Measurements from ENCODE around the gene ATP10D.

The ATP10D gene

GRCh38 chr4:47485047-47485692, at the start of gene ATP10D:
ATP10D (plus strand) TSS chr4:47485275; CDS start chr4:47512541, 27,266 bp downstream.
- H3K4me3 ChIP-seq (ENCODE audit: low read length) = peak within 1 kb of the TSS; percentile 79
- TF ChIP-seq ZNF274 (IDR thresholded peaks at IDR 0.05; ENCODE audit: low read depth, low read length) = no peak

DNA sequence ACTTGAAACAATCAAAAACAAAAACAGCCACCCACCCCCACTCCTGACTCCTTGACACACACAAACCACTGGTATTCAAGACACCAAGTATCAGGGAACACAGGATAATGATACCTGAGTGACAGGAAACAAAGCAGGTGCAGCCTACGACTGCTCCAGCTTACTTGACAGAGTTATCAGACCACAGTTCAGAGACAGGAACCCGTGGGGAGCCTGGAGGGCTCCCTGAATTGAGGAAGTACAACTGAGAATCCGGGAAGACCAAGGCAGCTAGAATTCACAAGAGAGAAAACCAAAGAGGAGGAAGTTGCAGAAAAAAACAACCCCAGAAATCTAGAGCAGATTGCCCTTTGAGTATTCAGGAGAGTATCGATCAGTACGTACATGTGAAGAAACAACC, 42.1 kb upstream of the ATP10D start:
- H3K4me3 ChIP-seq (ENCODE audit: low read length) = no peak overlapping the region
- TF ChIP-seq ZNF274 (IDR thresholded peaks at IDR 0.05; ENCODE audit: low read depth, low read length) = no peak

GRCh38 chr4:47444031-47444430, 41.0 kb upstream of the ATP10D start:
- no peak overlapping the region for H3K4me3 ChIP-seq (ENCODE audit: low read length)
- TF ChIP-seq ZNF274 (IDR thresholded peaks at IDR 0.05; ENCODE audit: low read depth, low read length) = no peak

DNA sequence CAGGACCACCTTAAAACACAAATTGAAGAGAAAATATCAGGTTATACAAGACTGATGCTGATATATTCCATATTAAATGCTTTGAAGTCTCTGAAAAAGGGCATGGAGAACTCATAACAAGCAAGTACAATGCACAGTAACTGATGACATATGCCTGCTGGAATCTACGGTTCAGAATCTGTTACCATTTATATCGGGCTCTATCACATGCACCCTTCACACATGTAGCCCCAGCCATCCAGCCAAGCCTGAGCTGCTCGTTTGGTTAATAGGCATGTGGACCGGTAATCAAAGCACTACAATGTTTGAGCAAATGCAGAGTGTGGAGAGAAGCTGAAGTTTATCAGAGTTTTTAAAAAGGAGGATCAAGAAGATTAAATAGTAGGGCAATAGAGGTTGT, 33.4 kb upstream of the ATP10D start:
- TF ChIP-seq ZNF274 (IDR thresholded peaks at IDR 0.05; ENCODE audit: low read depth, low read length) = no peak
- no peak overlapping the region for H3K4me3 ChIP-seq (ENCODE audit: low read length)

GRCh38 chr4:47462799-47463234, 22.3 kb upstream of the ATP10D start:
- H3K4me3 ChIP-seq (ENCODE audit: low read length) = peak overlapping the region; percentile 98
- no peak for TF ChIP-seq ZNF274 (IDR thresholded peaks at IDR 0.05; ENCODE audit: low read depth, low read length)

DNA sequence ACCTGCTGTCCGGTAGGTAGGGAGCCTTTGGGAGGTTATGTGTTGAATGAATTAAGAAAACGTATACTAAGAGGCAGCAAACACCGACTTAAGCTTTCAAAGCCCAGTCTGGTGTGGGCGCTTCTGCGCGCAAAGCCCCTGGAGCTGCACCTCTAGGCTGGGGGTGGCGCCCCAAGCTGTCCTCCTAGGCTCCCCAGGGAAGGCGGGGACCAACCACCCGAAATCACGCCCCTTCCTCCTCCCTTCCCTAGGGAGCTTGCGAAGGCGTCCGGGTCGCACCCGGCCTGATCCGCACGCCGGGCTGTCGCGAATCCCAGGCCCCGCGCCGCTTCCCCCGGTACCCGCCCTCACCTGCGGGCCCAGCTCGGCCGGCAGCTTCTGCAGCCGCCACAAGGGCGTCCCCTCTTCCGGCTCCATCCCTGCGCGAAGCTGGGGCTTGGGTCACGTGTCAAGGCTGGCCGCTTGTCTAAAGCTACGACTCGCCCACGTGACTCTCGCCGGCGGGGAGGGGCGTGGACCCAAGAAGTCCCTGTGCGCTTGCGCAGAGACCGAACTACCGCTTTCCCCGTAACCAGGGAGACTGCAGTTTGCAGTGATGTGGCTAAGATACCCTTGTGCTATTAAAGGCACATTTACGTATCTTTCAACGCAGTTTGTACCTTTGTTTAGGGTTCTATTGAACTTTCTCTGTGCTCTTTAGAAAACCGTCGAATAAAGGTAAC, 21.7 kb upstream of the ATP10D start, which contains the start of gene COMMD8:
Gene COMMD8, minus strand, starts transcription at position 468 of the 722 bp plus-strand sequence. Its CDS starts 51 bp downstream, at position 417.
- TF ChIP-seq ZNF274 (IDR thresholded peaks at IDR 0.05; ENCODE audit: low read depth, low read length) = no peak
- peak within 1 kb of the TSS; percentile 98 for H3K4me3 ChIP-seq (ENCODE audit: low read length)

DNA sequence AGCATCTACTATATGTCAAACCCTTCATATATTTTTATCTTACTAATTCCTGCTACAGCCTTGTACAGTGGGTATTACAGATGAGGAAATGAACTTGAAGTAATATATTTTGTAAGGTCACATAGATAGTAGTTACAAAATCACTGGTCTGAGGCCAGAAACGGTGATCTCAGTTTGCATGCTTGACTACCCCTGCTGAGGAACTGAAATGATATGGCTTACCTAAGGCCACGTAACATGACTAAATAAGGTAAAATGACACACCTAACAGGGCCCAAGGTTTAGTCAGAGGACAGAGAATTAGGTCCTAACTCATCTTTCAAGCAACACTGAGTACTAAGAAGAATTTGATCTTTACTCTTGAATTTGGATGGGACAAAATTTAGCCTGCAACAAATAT, 20.1 kb upstream of the ATP10D start:
- H3K4me3 ChIP-seq (ENCODE audit: low read length) = no peak overlapping the region
- no peak for TF ChIP-seq ZNF274 (IDR thresholded peaks at IDR 0.05; ENCODE audit: low read depth, low read length)

GRCh38 chr4:47466056-47466785, 18.9 kb upstream of the ATP10D start:
- TF ChIP-seq ZNF274 (IDR thresholded peaks at IDR 0.05; ENCODE audit: low read depth, low read length) = no peak
- no peak overlapping the region for H3K4me3 ChIP-seq (ENCODE audit: low read length)

- H3K4me3 ChIP-seq (ENCODE audit: low read length) = no peak overlapping the region
- TF ChIP-seq ZNF274 (IDR thresholded peaks at IDR 0.05; ENCODE audit: low read depth, low read length) = no peak
Observed at GRCh38 chr4:47468706-47469365, 16.2 kb upstream of the ATP10D start.

GRCh38 chr4:47469951-47470350, 15.1 kb upstream of the ATP10D start:
- no peak overlapping the region for H3K4me3 ChIP-seq (ENCODE audit: low read length)
- no peak for TF ChIP-seq ZNF274 (IDR thresholded peaks at IDR 0.05; ENCODE audit: low read depth, low read length)

DNA sequence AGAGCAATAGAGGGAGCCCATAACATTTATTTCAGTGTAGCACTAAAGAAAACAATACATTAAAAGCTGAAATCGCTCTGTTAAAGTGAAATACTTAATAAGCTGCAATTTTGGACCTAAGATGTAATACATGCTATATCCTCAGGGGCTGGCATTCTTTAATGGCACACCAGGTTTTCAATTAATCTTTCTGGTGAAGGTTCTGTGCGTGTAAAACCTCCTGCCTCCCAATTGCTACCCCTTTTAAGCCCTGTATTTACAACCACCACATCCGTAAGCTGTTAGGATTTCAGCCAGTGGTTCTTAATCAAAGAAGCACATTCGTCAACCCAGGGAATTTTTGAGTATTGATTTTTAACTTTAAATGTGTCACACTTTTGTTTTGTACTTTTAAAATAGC, 14.0 kb upstream of the ATP10D start:
- no peak overlapping the region for H3K4me3 ChIP-seq (ENCODE audit: low read length)
- no peak for TF ChIP-seq ZNF274 (IDR thresholded peaks at IDR 0.05; ENCODE audit: low read depth, low read length)

GRCh38 chr4:47471591-47471990, 13.5 kb upstream of the ATP10D start:
- TF ChIP-seq ZNF274 (IDR thresholded peaks at IDR 0.05; ENCODE audit: low read depth, low read length) = no peak
- H3K4me3 ChIP-seq (ENCODE audit: low read length) = no peak overlapping the region

DNA sequence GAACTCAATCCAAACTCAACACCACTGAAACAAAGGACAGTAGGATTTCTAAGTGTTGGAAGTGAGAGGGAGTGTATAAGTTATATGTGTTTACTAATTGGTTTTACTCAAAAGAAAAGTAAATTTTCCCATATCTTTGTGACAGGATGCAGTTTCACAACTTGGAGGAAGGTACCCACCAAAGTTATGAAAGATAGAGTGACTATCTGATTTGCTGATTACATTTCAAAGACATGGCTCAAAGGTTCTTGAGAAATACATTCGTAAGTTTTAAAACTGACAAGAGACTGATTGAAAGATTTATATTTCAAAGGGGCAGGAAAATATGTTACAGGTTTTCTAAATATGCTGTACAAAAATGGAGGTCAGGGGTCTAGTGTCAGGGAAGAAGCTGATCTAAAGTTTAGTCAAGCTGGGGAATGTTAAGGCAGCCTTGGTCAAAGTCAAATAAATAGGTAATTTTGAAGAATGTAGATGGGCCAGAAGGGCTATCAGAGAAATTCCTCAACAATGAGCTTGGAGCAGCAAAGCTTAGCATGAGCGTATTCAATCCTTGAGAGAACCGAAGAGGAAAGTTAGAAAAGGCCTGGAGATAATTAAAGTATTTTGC, 11.8 kb upstream of the ATP10D start:
- no peak overlapping the region for H3K4me3 ChIP-seq (ENCODE audit: low read length)

DNA sequence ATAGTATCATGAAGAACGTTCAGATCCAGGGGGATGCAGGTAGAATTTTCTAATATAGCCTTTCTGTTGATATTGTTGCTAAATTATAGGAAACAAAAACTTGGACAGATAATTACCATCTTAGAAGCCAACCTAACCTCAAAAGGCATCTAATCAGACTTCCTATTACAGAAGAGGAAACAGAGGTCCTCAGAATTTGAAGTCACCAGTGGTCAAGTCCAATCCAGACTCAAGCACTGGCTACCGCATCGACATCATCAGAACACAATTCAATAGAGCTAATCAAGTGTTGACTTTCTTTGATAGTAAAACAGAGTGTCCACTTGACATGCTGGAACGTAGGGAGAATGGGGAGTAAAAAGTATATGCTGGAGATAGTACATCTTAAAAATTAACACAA, 10.3 kb upstream of the ATP10D start:
- no peak for TF ChIP-seq ZNF274 (IDR thresholded peaks at IDR 0.05; ENCODE audit: low read depth, low read length)
- H3K4me3 ChIP-seq (ENCODE audit: low read length) = no peak overlapping the region

More for the DNA sequence above, 11.8 kb upstream of the ATP10D start:
- TF ChIP-seq ZNF274 (IDR thresholded peaks at IDR 0.05; ENCODE audit: low read depth, low read length) = no peak

Data from GM08714 (cell line).